Measurements from ENCODE around the gene AFDN.

AFDN gene

GRCh38 chr6:168009331-168009730, 182.6 kb downstream of the AFDN start:
- DNase-seq: no peak

- no peak for DNase-seq
These were observed 184.6 kb downstream of the AFDN start for GRCh38 chr6:168011291-168011690.

DNA sequence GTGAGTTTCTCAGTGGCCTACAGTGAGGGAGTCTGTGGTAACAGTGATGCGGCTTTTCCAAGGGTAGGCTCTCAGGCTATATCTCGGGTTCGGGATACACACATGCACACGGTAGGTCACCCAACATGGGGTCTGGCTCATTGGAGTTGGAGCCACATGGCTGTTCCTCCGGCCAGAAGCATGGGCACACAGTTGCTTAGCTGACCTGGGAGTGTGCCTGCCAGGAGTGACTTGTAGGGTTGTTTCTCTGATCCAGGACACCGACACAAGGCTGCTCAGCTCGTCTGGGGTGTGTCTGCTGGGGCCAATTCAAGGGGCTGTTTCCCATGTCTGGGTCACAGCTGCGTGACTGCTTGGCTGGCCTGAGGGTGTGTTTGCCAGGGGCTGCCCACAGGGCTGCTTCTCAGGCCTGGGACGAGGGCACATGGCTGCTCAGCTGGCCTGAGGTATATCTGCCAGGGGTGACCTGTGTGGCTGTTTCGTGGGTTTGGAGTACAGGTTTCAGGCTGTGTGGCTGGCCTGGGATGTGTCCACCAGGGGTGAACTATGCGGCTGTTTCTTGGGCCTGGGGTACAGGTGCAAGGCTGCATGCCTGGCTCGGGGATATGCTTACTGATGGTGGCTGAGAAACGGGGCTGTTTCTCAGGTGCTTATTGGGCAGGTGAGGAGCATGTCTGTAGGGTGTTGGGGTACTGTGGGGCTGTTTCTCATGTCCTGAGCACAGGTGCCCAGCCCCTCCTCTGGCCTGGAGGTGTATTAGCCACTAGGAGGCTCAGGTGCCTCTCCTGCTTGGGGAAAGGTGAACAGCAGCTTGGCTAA, 185.9 kb downstream of the AFDN start:
- no peak for DNase-seq

- no peak for DNase-seq
These were observed 186.7 kb downstream of the AFDN start for GRCh38 chr6:168013250-168013915.

DNA sequence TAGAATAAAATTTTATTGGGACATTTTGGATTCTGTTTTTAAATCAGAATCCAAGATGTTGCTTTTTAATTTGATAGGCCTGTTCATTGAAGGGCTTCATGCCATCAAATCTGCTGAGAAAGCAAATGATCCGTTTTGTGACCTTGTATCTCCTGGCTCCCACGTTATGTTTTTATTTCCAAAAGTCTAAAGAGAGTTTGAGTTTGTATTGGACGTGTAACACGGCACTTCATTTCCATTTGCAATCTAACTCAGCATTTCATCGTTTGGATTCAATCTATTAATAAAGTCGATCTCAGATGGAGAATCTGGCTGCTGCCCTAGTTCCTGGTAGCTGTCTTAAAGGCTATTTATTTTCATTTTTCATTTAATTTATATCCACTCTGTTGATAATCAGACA, 187.7 kb downstream of the AFDN start:
- DNase-seq: no peak

DNA sequence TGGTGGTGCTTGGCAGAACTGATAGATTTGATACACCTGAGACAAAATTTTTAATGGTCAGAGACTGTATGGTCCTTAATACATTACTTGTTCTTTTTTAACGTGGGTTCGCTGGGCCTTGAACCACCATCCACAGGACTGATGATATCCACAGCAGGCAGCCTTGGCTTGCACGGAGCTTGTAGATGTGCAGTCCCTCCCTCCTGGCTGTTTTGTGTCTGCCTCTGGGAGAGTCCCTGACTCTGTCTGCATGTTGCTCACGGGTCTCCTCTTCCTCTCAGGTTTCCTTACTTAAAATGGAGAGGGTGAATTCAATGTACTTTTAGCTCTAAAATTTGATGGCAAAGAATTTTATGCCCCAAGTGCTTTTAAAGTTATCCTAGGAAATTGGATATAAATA, 188.3 kb downstream of the AFDN start:
- DNase-seq: no peak

DNA sequence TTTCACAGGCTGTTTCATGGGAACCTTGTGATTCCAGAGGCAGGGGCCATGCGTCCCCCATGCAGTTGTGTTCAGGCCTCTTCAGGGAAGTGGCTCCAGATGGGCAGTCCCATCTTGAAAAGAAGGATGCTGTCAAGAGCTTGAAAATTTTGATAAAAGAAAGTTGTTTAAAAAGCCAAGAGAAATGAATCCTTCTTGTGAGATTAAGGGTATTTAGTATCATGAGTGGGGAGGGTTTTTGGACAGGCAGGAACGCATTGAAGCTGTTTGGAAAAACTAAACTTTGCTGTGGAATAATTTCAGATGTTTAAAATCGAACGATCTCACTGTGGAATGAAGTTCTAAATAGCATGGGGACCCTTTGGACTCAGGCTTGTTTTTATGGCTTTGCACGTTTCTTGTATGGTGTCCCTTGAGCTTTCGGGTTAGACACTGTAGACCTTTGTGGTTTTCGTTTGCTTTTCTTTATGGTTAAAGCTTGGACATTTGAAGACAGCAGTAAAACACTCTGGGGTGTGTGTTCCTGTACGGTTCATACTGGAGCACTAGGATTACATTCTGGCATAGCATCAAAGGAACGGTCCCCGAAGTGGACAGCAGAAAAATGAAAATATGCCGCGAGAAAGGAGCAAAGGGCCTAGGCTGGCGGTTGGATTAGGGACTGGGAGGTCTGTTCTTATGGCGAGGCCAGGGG, 188.9 kb downstream of the AFDN start:
- no peak for DNase-seq

DNA sequence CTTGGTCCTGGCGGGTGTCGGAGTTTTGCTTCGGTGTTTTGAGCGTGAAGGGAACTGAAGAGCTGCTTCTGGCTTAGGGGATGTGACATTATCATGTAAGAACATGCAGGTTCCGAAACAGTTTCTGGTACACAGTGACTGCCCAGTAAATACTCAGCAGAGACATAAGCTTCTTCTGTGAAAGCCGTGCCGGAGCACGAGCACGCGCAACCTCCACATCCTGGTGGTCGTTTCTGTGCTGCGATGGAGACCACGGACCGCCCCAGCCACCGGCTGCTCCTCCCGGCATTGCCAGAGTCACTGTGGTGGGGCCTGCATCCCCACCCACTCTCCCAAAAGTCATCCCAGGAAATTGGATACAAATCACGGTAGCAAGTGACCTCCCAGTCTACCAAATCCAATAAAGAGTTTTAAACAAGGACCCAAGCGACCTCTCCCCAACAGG, 189.5 kb downstream of the AFDN start:
- DNase-seq: no peak

- DNase-seq: no peak
These were observed 190.2 kb downstream of the AFDN start for GRCh38 chr6:168016721-168017525.

GRCh38 chr6:168017629-168018028, 190.9 kb downstream of the AFDN start:
- no peak for DNase-seq

GRCh38 chr6:168018664-168019063, 192.0 kb downstream of the AFDN start:
- no peak for DNase-seq

- no peak for DNase-seq
These were observed 193.5 kb downstream of the AFDN start for GRCh38 chr6:168020242-168020641.

GRCh38 chr6:168021581-168021980, 194.9 kb downstream of the AFDN start:
- no peak for DNase-seq
